ES-I3 (cell line): ENCODE results near the gene FGGY.

Experiments
- H3K36me3 ChIP-seq: 2 replicates; pipeline ENCODE4 v1.6.1; 2013; ENCODE audit warnings: mild to moderate bottlenecking, low read length, control low read depth, moderate library complexity; ENCODE audit not compliant: insufficient read depth
- H3K4me1 ChIP-seq: 2 replicates; pipeline ENCODE4 v1.6.1; 2013; ENCODE audit warnings: mild to moderate bottlenecking, control low read depth, low read length; ENCODE audit not compliant: insufficient read depth
- H3K9ac ChIP-seq: 2 replicates; pipeline ENCODE4 v1.6.1; 2013; ENCODE audit warnings: low read depth, mild to moderate bottlenecking, low read length, moderate library complexity
- H3K9me3 ChIP-seq: 2 replicates; pipeline ENCODE4 v1.6.1; 2013; ENCODE audit warnings: mild to moderate bottlenecking, low read length, moderate library complexity; ENCODE audit not compliant: control insufficient read depth, insufficient read depth

The FGGY gene

DNA sequence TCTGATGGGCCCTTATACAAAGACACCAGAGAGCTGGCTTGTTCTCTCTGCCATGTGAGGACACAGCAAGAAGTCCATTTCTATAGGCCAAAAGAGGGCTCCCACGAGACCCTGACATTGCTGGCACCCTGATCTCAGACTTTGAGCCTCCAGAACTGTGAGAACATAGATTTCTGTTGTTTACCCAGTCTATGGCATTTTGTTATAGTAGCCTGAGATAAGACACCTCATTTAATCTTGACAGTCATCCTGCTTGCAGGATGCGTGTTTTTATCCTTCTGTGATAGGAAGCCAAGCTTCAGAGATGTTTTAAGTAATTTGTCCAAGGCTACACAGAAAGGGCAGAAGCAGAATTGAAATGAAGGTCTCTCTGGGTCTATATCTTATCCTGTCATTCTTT is 379.0 kb downstream of the FGGY start:
- no peaks in the 10 kb centered on the region for H3K36me3 ChIP-seq
- peaks cover 32% of the 10 kb centered on the region for H3K4me1 ChIP-seq
- H3K9ac ChIP-seq: no peak overlapping the region
- H3K9me3 ChIP-seq: no peaks in the 10 kb centered on the region; the same call in 1 of the 2 replicates

- peaks cover 22% of the 10 kb centered on the region for H3K4me1 ChIP-seq
- no peaks in the 10 kb centered on the region for H3K36me3 ChIP-seq
- H3K9ac ChIP-seq: no peak overlapping the region
- H3K9me3 ChIP-seq: no peaks in the 10 kb centered on the region; the same call in 1 of the 2 replicates
Measured at GRCh38 chr1:59678040-59678439, 381.1 kb downstream of the FGGY start.

- Histone ChIP-seq H3K9me3 (no peaks in the 10 kb centered on the region), H3K9ac (no peak overlapping the region), H3K36me3 (no peaks in the 10 kb centered on the region), H3K4me1 (peaks cover 17% of the 10 kb centered on the region)
Measured at GRCh38 chr1:59678493-59679228, 381.8 kb downstream of the FGGY start.

GRCh38 chr1:59680044-59680443 is 383.1 kb downstream of the FGGY start:
- Histone ChIP-seq H3K4me1 (peaks cover 17% of the 10 kb centered on the region), H3K36me3 (no peaks in the 10 kb centered on the region), H3K9me3 (no peaks in the 10 kb centered on the region), H3K9ac (no peak overlapping the region)

DNA sequence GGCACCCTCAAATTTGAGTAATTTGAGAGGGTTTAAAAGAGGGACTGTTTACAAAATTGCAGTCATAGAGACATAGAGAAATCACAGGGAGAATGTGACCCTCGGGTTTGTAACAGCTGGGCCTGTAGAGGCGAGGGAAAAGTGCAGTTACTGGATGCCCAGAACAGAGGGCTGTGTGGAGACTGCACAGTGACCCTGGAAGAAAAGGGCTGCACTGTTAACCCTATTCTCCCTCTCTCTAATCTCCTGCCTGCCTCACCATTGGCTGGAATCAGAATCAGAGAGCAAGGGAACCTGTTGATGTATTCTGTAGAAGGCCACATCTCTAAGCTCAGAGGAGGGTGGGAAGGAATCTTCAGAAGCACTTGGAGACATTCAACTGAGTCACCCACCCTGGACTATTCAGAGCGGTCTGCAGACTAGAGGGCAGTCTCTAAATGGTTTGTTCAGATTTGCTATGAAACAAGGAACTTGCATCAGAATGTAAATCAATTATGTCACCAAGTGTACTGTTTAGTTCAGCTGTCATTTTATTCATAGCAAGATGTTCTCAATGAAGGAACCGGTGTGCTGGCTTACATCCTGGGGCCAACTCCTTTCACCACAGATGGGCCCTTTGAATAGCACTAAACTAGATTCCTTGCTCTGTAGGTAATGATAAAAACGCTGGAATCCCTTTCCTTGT is 385.6 kb downstream of the FGGY start:
- H3K4me1 ChIP-seq: peaks cover 15% of the 10 kb centered on the region
- no peaks in the 10 kb centered on the region for H3K9me3 ChIP-seq
- H3K9ac ChIP-seq: no peak overlapping the region
- no peaks in the 10 kb centered on the region for H3K36me3 ChIP-seq

DNA sequence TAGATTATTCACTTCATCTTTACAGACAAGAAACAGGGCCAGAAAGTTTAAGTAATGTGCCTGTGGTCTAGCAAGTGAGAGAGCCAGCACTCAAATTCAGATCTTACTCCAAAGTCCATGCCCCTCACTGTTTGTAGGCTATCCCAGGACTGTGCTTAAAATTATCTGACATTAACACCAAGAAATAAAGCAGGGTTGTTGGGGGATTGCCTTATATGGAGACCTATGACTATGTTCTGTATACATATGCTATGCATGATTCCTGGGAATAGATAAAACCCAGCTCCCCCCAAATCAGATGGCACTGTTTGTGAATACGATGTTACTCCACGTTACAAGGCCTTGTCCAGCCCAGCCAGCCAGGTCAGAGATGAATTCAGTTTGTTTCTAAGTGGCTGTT is 386.3 kb downstream of the FGGY start:
- Histone ChIP-seq H3K9ac (no peak overlapping the region), H3K36me3 (no peaks in the 10 kb centered on the region), H3K9me3 (no peaks in the 10 kb centered on the region), H3K4me1 (peaks cover 9% of the 10 kb centered on the region)

DNA sequence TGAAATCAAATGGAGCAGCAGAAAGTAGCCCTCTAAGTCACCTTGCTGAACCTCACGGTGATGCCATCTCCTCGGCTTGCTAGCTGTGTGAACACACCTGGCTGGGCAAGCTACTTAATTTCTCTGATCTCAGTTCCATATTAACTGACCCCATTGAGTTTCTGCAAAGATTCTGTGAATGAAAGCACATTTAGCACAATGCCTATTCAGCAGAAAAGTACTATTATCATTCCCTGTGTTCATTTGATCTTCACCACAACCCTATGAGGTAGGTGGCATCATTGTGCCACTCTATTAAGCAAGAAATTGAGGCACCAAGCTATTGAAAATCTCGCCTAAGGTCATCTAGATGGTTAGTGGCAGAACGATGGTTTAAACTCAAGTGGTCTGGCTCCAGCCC is 387.8 kb downstream of the FGGY start:
- H3K4me1 ChIP-seq: no peaks in the 10 kb centered on the region; the same call in 1 of the 2 replicates
- no peaks in the 10 kb centered on the region for H3K9me3 ChIP-seq
- H3K9ac ChIP-seq: no peak overlapping the region
- no peaks in the 10 kb centered on the region for H3K36me3 ChIP-seq

DNA sequence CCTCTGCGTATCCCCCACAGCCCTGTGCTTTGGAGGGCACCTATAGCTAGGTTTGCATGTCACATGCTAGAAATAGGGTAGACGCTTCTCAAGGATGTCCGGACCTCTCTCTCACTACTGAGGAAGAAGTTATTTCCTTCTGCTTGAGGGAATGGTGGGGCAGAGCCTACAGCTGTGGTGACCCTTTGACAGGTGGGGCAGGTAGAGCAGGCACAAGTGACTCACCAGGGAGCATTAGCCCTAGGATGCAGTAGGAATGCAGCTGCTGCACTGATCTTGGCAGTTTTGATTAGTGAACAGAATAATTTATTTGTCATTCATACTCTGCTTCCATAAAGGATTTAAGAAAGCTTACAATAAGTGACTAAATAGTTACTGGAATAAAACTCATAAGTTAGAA is 388.2 kb downstream of the FGGY start:
- Histone ChIP-seq H3K4me1 (no peaks in the 10 kb centered on the region; the same call in 1 of the 2 replicates), H3K36me3 (no peaks in the 10 kb centered on the region), H3K9ac (no peak overlapping the region), H3K9me3 (no peaks in the 10 kb centered on the region)

DNA sequence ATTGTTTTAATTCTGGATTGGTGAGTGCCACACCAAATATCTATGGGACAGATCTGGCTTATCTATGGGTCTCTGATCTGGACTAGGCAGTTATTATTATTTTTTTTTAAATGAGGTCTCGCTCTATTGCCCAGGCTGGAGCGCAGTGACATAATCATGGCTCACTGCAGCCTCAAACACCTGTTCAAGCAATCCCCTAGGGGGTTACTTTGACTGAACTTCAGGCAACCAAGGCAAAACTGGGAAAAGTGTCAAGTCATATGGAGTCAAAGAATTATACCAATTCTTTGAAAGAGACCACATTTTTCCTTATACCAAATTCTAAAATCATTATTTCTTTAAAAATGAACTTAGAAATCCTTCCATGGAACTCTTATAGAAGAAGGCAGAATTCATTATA is 388.8 kb downstream of the FGGY start:
- H3K9ac ChIP-seq: no peak overlapping the region
- H3K9me3 ChIP-seq: no peaks in the 10 kb centered on the region
- no peaks in the 10 kb centered on the region; the same call in 1 of the 2 replicates for H3K4me1 ChIP-seq
- H3K36me3 ChIP-seq: no peaks in the 10 kb centered on the region

DNA sequence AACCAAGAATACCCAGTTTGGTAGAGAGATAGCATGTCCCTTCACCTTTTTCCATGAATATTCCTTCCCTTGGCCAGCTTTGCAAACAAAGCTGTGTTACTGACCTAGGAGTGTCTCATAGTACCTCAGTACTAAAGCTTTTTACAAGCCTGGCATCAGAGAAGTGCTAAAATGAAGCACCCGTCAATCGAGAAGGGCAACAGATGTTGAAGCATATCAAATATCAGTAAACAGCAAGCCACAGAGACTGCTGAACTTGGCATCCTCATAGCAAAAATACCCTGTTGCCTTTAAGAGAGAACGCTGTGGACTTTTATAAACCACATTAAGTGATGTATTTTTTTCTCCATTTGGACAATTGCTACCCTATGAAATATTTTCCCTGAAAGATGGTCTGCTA is 389.3 kb downstream of the FGGY start:
- H3K9me3 ChIP-seq: no peaks in the 10 kb centered on the region

DNA sequence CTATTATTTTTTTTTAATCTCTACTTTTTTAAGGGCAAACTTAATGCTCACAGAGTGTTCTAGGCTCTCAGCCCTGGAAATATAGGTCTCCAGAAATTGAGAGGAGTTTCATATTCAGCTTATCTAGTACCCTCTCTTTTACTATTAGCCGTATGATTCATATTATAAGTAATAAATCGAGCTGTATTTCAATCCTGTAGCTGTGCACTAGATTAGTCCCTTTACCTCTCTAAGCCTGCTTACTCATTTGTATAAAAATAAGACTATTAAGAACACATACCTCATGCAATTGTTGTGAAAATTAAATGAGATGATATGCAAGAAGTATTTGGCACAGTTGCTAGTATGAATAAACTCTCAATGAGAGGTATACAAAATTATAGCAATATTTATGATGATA is 389.7 kb downstream of the FGGY start:
- no peaks in the 10 kb centered on the region; the same call in 1 of the 2 replicates for H3K4me1 ChIP-seq
- no peaks in the 10 kb centered on the region for H3K36me3 ChIP-seq
- no peak overlapping the region for H3K9ac ChIP-seq
- H3K9me3 ChIP-seq: no peaks in the 10 kb centered on the region

More for the DNA sequence above, 389.3 kb downstream of the FGGY start:
- no peaks in the 10 kb centered on the region for H3K36me3 ChIP-seq
- H3K4me1 ChIP-seq: no peaks in the 10 kb centered on the region; the same call in 1 of the 2 replicates
- H3K9ac ChIP-seq: no peak overlapping the region

- H3K9me3 ChIP-seq: no peaks in the 10 kb centered on the region
- no peaks in the 10 kb centered on the region; the same call in 1 of the 2 replicates for H3K4me1 ChIP-seq
- no peak overlapping the region for H3K9ac ChIP-seq
- no peaks in the 10 kb centered on the region for H3K36me3 ChIP-seq
Measured at GRCh38 chr1:59687081-59687480, 390.2 kb downstream of the FGGY start.

- Histone ChIP-seq H3K36me3 (no peaks in the 10 kb centered on the region), H3K9ac (no peak overlapping the region), H3K9me3 (no peaks in the 10 kb centered on the region), H3K4me1 (no peaks in the 10 kb centered on the region; the same call in 1 of the 2 replicates)
Measured at GRCh38 chr1:59688976-59689375, 392.1 kb downstream of the FGGY start.

DNA sequence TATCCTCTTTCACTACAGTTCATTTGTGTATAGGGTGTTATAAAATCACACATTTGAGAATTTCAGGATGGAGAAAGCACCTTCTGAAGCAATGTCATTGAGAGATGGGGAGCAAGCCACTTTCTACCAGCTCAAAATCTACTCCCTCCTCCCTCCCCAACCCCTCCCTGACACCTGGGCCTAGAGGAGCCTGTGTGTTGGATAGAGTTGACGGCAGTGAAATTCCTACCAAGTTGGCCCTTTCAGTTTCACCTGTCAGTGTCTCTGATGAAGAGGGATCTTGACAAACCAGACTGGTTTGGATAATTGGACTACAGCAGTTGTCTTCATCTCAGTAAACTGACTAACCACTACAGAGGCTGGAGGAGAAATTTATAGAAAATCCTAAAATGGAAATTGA is 392.8 kb downstream of the FGGY start:
- Histone ChIP-seq H3K36me3 (no peaks in the 10 kb centered on the region), H3K9me3 (no peaks in the 10 kb centered on the region), H3K9ac (no peak overlapping the region), H3K4me1 (no peaks in the 10 kb centered on the region; the same call in 1 of the 2 replicates)
